GM10847 (cell line): ENCODE data around the gene CHKB.

Experiments
- POLR2A ChIP-seq: IDR thresholded peaks from 2 replicates; pipeline ENCODE4 v1.6.1; 2011; ENCODE audit not compliant: insufficient read length; ENCODE audit errors: extremely low read depth

The CHKB gene

GRCh38 chr22:50621356-50621880 lies 38.8 kb upstream of the CHKB start:
- peak; percentile 9 for TF ChIP-seq POLR2A

GRCh38 chr22:50620593-50621355 lies 38.1 kb upstream of the CHKB start:
- peak; percentile 5 for TF ChIP-seq POLR2A

- TF ChIP-seq POLR2A, result no peak
Measured at GRCh38 chr22:50613291-50613981, 30.8 kb upstream of the CHKB start.

- no peak for TF ChIP-seq POLR2A
Measured at GRCh38 chr22:50612528-50613221, 30.0 kb upstream of the CHKB start.

GRCh38 chr22:50612168-50612527 lies 29.5 kb upstream of the CHKB start:
- no peak for TF ChIP-seq POLR2A

- no peak for TF ChIP-seq POLR2A
Measured at GRCh38 chr22:50611341-50612060, 28.9 kb upstream of the CHKB start.

GRCh38 chr22:50610581-50610980 lies 27.9 kb upstream of the CHKB start:
- TF ChIP-seq POLR2A, result no peak

GRCh38 chr22:50610041-50610451 lies 27.4 kb upstream of the CHKB start:
- TF ChIP-seq POLR2A, result no peak

GRCh38 chr22:50609599-50609998 lies 26.9 kb upstream of the CHKB start:
- no peak for TF ChIP-seq POLR2A

GRCh38 chr22:50608996-50609395 lies 26.3 kb upstream of the CHKB start:
- no peak for TF ChIP-seq POLR2A

- TF ChIP-seq POLR2A, result no peak
Measured at GRCh38 chr22:50607659-50608020, 25.0 kb upstream of the CHKB start.

- TF ChIP-seq POLR2A, result no peak
Measured at GRCh38 chr22:50606946-50607658, 24.5 kb upstream of the CHKB start.

- TF ChIP-seq POLR2A, result no peak
Measured at GRCh38 chr22:50606165-50606945, 23.7 kb upstream of the CHKB start.

GRCh38 chr22:50605613-50606074 lies 23.0 kb upstream of the CHKB start:
- no peak for TF ChIP-seq POLR2A
